HG02870 (cell line): ENCODE measurements around the gene KRT16.
"Not testable (repeated sequence)": the region's sequence is repeated elsewhere in the genome, so short reads cannot be mapped to it uniquely, and the experiment has no call there.

ENCODE experiments used
- ATAC-seq: cut with Tn5 transposase; IDR thresholded peaks from one replicate; pipeline ENCODE4 v1.9.1; 2021; ENCODE audit warnings: mild to moderate bottlenecking, moderate library complexity; ENCODE audit not compliant: unreplicated experiment

KRT16 gene

GRCh38 chr17:41585301-41586056, 27.1 kb downstream of the KRT16 start:
- ATAC-seq, result no peak

DNA sequence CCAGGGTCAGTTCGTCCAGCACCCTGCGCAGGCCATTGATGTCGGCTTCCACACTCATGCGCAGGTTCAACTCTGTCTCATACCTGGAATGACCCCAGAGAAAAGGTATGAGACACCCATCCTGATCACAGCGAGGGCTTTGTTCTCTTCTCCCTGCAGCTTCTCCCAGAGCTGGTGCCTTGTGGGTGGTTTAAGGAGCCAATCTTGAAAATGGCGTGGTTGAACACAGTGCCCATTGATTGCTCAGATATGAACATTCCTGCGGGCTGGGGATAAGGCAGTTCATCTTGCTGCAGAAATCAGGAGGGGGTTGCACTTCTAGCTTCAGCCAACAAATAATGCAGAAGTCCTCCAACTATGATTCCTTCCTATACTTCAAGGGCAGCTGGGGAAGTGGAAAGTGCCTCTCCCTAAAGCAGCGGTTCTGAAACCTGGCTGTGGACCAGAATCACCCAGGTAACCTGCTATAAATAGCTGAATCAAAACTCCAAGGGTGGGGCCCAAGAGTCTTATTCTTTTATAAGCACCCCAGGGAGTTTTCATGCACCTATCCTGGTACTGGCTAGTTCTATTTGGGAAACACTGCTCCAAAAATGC, 28.1 kb downstream of the KRT16 start:
- not testable (repeated sequence) for ATAC-seq

DNA sequence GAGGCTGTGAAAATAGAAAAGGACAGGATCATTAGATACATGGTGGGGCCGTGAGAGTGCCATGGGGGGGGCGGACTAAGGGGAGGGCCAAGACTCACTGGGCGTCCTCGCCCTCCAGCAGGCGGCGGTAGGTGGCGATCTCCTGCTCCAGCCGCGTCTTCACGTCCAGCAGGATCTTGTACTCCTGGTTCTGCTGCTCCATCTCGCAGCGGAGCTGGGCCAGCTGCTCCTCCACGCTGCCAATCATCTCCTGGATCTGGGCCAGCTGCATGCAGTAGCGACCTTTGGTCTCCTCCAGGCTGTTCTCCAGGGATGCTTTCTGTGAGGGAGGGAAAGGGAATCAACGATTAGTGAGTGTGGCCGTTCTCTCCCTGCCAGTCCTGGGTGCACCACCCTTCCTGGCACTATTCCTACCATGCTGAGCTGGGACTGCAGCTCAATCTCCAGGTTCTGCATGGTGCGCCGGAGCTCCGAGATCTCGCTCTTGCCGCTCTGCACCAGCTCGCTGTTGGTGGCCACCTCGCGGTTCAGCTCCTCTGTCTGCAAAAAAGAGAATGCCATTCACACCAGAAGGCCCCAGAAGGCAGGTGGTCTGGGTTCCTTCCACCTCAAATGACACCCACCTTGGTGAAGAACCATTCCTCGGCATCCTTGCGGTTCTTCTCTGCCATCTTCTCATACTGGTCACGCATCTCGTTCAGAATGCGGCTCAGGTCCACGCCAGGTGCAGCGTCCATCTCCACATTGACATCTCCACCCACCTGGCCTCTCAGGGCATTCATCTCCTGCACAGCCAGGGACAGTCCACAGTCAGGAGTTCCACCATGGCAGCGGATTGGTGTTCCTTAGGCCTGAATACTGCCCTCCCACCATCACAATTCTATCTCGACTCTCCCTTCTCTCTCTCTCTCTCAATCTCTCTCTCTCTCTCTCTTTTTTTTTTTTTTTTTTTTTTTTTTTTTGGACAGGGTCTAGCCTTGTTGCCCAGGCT, 29.1 kb downstream of the KRT16 start:
- no peak for ATAC-seq

- ATAC-seq, result not testable (repeated sequence)
Observed at GRCh38 chr17:41582061-41582968, 30.3 kb downstream of the KRT16 start.

DNA sequence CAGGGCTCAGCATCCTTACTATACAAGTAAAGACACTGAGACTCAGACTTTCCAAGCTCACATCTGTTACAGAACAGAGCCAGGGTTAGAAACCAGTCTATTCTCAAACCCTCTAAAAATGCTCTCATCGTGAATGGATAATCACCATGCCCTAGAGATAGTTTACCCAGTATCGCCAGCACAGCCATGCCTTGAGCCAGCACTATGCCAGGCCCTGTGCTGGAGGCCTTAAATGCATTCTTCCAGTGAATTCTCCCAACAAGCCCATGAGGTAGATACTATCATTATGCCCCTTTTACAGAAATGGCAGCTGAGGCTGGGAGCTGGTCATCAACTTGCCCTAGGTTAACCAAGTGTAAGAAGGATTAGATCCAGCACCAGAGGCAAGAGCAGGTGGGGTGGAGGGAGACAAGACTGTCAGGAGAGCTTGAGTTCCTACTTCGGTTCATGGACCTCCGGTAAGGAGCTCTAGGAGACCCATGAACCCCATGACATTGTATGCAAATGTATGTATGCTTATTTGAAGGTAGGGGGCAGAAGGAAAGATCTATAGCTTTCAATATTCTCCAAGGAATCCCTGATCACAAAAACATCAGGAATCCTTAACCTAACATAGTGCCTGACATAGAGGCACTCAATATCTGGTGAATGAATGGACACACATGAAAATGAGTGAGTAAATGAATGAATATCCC, 31.1 kb downstream of the KRT16 start:
- ATAC-seq, result no peak

DNA sequence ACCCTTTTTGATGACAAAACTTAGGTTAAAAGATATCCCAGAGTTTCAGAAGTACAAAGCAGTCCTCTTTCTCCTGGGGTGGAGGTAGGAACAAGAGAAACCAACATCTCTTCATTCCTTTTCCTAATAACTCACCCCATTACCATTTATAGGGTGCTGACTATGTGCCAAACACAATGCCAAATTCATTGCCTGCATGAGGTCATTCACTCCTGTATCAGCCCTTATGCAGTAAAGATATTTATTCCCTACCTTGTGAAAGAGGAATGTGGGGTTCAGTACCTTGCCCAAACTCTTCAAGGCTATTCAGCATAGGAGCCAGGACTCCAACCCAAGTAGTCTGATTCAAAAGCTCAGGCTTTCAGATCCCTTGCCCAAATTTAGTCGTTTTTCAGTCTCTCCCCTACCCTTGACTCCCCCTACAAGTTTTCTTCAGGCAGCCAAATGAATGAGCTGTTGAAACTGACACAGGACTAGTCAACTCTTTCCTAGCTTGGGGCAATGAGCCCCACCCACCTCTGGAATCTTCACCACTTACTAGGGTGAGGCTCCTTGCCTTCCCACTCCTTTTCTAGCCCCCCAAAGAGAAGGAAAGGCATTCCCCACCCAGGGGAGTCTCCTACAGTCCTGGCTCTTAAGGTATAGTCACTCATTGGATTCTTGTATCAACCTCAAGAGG, 31.7 kb downstream of the KRT16 start:
- ATAC-seq, result no peak

- no peak for ATAC-seq
Observed at GRCh38 chr17:41580244-41580575, 32.4 kb downstream of the KRT16 start.

GRCh38 chr17:41579484-41580243, 32.9 kb downstream of the KRT16 start:
- no peak for ATAC-seq

DNA sequence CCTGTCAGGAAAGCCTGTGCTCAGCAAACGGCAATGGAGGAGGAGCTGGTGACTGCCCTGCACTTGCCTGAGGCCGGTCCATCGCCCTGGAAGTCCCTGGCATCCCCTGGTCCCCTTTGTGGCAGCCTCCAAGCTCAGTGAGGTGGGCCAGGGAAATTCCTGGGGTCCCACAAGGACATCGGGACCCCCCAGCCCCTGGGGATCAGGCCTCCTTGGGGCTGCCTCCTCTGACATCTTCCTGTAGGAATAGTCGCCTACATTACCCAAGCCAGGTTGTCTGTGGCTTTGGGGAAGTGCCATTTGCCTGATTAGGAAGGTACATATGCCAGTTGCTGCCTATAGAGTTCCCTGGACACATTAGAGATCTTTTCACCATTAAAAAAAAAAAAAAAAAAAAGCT, 33.6 kb downstream of the KRT16 start:
- no peak for ATAC-seq

DNA sequence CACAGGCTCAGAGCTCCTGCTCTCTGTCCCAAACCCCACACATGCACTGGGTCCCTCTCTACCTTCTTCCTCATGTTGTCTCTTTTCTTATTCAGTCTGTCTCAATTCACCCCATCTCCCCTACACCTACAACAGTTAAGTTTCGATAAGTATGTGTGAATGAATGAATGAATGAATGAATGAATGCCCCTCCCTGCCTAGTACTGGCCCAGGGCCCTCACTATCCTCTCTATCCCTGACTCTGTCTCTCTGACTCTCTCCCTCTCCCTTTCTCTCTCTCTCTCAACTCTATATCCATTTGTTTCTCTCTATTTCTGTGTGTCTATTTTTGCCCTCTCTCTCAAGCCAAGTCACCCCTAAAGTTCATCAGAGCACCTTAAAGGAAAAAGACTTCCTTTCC, 34.0 kb downstream of the KRT16 start:
- no peak for ATAC-seq

DNA sequence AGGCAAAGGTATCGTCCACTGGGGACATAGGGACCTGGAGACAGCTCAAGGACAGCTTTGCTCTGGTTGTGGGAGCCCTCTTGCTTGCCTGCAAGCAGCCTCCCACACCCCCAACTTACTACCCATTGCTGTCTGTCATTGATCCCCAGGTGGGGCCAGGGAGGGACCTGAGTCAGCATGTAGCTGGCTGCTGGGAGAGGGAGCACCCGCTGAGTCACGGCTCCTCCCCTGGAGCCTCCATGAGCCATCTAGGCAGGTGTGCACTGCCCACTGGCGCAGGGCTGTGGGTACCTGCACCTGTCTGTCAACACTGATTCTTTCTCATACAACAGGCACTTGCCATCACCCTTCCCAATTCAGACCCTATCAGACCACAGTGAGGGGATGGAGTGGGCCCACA, 35.8 kb downstream of the KRT16 start:
- not testable (repeated sequence) for ATAC-seq

DNA sequence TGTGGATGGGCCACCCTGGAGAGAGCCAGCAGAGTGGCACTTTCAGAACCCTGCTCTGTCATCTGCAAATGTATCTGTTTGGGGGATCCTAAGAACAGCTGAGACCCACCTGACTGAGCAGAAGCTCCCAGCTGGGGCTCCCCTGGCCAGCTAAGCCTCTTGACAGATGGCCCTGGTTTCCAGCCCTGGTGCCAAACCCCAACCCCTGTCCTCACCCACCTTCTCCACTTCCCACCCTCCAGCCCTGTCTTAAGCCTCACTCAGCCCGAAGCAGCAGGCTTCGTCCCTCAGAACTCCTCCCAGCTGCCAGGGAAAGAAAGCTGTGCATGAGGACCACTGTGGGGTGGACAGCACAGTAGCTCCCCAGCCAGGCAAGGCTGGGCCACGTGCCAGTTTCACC, 37.2 kb downstream of the KRT16 start:
- ATAC-seq, result no peak

- no peak for ATAC-seq
Observed at GRCh38 chr17:41571561-41572434, 40.8 kb downstream of the KRT16 start, which contains the start of gene KRT9. Gene KRT9 (minus strand): TSS chr17:41572059. CDS start chr17:41571992, 67 bp downstream.

- no peak for ATAC-seq
Observed at GRCh38 chr17:41567317-41567716, 45.2 kb downstream of the KRT16 start.

- no peak for ATAC-seq
Observed at GRCh38 chr17:41565338-41565737, 47.2 kb downstream of the KRT16 start.

- ATAC-seq, result no peak
Observed at GRCh38 chr17:41563607-41564170, 48.9 kb downstream of the KRT16 start.

- ATAC-seq, result no peak
Observed at GRCh38 chr17:41561554-41561953, 51.0 kb downstream of the KRT16 start.
